ENCODE data around the gene SKI. TPM values are rescaled to one million over a fixed set of nuclear protein-coding genes. Genes with fewer than 3 reads are reported as not detected.

The SKI gene
- total and polyA plus RNA-seq, 2 of the 4 experiments (the other 2 are of a cell fraction) = 2.3 to 20.1 TPM

DNA sequence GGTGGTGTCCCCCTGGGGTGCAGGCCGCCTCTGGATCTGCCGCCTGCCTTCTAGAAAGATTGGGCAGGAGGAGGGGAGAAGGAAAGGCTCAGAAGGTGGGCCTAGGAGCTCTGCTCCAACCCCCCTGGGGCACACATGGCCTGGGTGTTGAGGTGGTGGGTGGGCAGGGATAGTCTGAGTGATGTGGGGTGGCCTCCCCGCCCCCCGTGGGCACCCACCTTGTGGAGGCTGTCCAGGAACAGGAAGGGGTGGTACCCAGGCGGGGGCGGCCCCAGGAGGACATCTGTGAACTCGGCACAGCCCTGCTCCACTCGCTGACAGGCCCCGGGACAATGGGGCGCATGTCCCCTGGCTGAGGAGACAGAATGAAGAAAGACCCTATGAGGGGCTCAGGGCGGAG, 108.4 kb downstream of the SKI start:
- no peak overlapping the region for H3K18ac ChIP-seq (ENCODE audit: low read depth, low read length)
- H2AFZ ChIP-seq (replicated peaks; ENCODE audit: low read length, poor library complexity) = no peak overlapping the region
- no peak overlapping the region for H3K4ac ChIP-seq (ENCODE audit: low read depth, low read length)
- H3K14ac ChIP-seq (replicated peaks; ENCODE audit: low read depth, low read length) = no peak overlapping the region
- H3K27ac ChIP-seq (ENCODE audit: insufficient read depth, low read length) = no peak overlapping the region
- no peak overlapping the region for H3K4me3 ChIP-seq (ENCODE audit: insufficient read depth, low read depth, low read length)
- no peak overlapping the region for H4K5ac ChIP-seq (ENCODE audit: low read depth, low read length)
- H4K20me1 ChIP-seq (ENCODE audit: insufficient read depth, low read length) = no peaks in the 10 kb centered on the region
- no peak overlapping the region for H2BK15ac ChIP-seq (ENCODE audit: low read depth, low read length)
- H3K23ac ChIP-seq (ENCODE audit: low read depth, low read length) = no peak overlapping the region
- peaks cover 5% of the 10 kb centered on the region for H3K9me3 ChIP-seq (ENCODE audit: control insufficient read depth, insufficient read depth, low read length)
- no peak overlapping the region for H3K9ac ChIP-seq (ENCODE audit: low read depth, low read length)
- H3K79me1 ChIP-seq (ENCODE audit: low read depth in 1 of 2, low read length in 2 of 2) = no peaks in the 10 kb centered on the region
- H3K27me3 ChIP-seq (ENCODE audit: control insufficient read depth, insufficient read depth, low read length) = no peaks in the 10 kb centered on the region; the same call in 1 of the 2 replicates
- no peak overlapping the region for H2AK5ac ChIP-seq (ENCODE audit: low read depth, low read length)
- TF ChIP-seq, protein P1, sequence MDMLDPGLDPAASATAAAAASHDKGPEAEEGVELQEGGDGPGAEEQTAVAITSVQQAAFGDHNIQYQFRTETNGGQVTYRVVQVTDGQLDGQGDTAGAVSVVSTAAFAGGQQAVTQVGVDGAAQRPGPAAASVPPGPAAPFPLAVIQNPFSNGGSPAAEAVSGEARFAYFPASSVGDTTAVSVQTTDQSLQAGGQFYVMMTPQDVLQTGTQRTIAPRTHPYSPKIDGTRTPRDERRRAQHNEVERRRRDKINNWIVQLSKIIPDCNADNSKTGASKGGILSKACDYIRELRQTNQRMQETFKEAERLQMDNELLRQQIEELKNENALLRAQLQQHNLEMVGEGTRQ (IDR thresholded peaks at IDR 0.05; ENCODE audit: low read depth, low read length) = no peak
- no peak for TF ChIP-seq RFX5 (IDR thresholded peaks at IDR 0.05; ENCODE audit: low read depth, low read length)
- no peak for TF ChIP-seq RAD21 (IDR thresholded peaks at IDR 0.05; ENCODE audit: low read length)
- TF ChIP-seq SMC3 (IDR thresholded peaks at IDR 0.05; ENCODE audit: low read depth, low read length) = no peak
- TF ChIP-seq CHD1 (IDR thresholded peaks at IDR 0.05; ENCODE audit: low read depth, low read length) = no peak
- no peak for TF ChIP-seq POLR2A (IDR thresholded peaks at IDR 0.05; ENCODE audit: low read depth, low read length)
- no peak for TF ChIP-seq CEBPB (IDR thresholded peaks at IDR 0.05; ENCODE audit: low read depth, low read length)
- TF ChIP-seq, protein P2, sequence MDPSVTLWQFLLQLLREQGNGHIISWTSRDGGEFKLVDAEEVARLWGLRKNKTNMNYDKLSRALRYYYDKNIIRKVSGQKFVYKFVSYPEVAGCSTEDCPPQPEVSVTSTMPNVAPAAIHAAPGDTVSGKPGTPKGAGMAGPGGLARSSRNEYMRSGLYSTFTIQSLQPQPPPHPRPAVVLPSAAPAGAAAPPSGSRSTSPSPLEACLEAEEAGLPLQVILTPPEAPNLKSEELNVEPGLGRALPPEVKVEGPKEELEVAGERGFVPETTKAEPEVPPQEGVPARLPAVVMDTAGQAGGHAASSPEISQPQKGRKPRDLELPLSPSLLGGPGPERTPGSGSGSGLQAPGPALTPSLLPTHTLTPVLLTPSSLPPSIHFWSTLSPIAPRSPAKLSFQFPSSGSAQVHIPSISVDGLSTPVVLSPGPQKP (IDR thresholded peaks at IDR 0.05; ENCODE audit: borderline replicate concordance, low read depth, low read length) = no peak
- TF ChIP-seq, protein P3, sequence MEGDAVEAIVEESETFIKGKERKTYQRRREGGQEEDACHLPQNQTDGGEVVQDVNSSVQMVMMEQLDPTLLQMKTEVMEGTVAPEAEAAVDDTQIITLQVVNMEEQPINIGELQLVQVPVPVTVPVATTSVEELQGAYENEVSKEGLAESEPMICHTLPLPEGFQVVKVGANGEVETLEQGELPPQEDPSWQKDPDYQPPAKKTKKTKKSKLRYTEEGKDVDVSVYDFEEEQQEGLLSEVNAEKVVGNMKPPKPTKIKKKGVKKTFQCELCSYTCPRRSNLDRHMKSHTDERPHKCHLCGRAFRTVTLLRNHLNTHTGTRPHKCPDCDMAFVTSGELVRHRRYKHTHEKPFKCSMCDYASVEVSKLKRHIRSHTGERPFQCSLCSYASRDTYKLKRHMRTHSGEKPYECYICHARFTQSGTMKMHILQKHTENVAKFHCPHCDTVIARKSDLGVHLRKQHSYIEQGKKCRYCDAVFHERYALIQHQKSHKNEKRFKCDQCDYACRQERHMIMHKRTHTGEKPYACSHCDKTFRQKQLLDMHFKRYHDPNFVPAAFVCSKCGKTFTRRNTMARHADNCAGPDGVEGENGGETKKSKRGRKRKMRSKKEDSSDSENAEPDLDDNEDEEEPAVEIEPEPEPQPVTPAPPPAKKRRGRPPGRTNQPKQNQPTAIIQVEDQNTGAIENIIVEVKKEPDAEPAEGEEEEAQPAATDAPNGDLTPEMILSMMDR (conservative IDR thresholded peaks at IDR 0.05; ENCODE audit: low read depth, low read length) = no peak
- TF ChIP-seq FOS (IDR thresholded peaks at IDR 0.05; ENCODE audit: low read depth, low read length) = no peak
- TF ChIP-seq BHLHE40 (IDR thresholded peaks at IDR 0.05; ENCODE audit: low read depth, low read length) = no peak
- no peak for TF ChIP-seq MAZ (IDR thresholded peaks at IDR 0.05; ENCODE audit: borderline replicate concordance, low read depth, low read length)
- H3K36me3 ChIP-seq (ENCODE audit: control insufficient read depth, insufficient read depth, low read length) = no peaks in the 10 kb centered on the region
- no peak overlapping the region for H2BK20ac ChIP-seq (ENCODE audit: low read depth, low read length)
- ATAC-seq (ENCODE audit: low read depth) = no peak
- no peak overlapping the region for H2AK9ac ChIP-seq (replicated peaks; ENCODE audit: low read depth, low read length, poor library complexity)
- no peaks in the 10 kb centered on the region for H3K4me1 ChIP-seq (ENCODE audit: control insufficient read depth, insufficient read depth, low read length)
- no peak overlapping the region for H3K4me2 ChIP-seq (ENCODE audit: low read depth, low read length)
- dilution Hi-C loops (cut with HindIII; ENCODE audit: low sequenced_read_pairs, unreplicated experiment) = no loop called here
- H4K91ac ChIP-seq (ENCODE audit: insufficient read depth, low read depth, low read length) = no peak overlapping the region
- no peak overlapping the region for H4K8ac ChIP-seq (ENCODE audit: low read depth in 2 of 2, low read length in 2 of 2)
- WGBS, 2 experiments (ENCODE audit: extremely low coverage in 2 of 2, insufficient read length in 1 of 2) = 81% methylated on average over 5 of the region's 11 CpGs; no CpG with 5 or more reads in 1 of the 2 experiments
- ChIA-PET CTCF (no interaction called here), POLR2A (ENCODE audit: unreplicated experiment) (no interaction called here)
- no peak overlapping the region for H3K56ac ChIP-seq (ENCODE audit: extremely low read depth, insufficient read depth, low read length)
- in situ Hi-C loops (cut with MboI; ENCODE audit: low sequenced_read_pairs) = no loop called here
- intact Hi-C loops (cut with micrococcal nuclease) = no loop called here
- BruUV-seq (replicated peaks) = no TSS peak
- no peaks in the 10 kb centered on the region for H3K9me1 ChIP-seq (ENCODE audit: insufficient read depth, low read length)
- no peak overlapping the region for H2BK5ac ChIP-seq (ENCODE audit: low read depth, low read length, poor library complexity, severe bottlenecking)
- H2BK120ac ChIP-seq (ENCODE audit: low read depth, low read length) = no peak overlapping the region
- DNase-seq = no peak
